ENCODE results near the gene MYH15.

Gene MYH15

GRCh38 chr3:108334701-108335100 lies 175.7 kb downstream of the MYH15 start:
- DNase-seq (ENCODE audit: low read depth), result no peak

DNA sequence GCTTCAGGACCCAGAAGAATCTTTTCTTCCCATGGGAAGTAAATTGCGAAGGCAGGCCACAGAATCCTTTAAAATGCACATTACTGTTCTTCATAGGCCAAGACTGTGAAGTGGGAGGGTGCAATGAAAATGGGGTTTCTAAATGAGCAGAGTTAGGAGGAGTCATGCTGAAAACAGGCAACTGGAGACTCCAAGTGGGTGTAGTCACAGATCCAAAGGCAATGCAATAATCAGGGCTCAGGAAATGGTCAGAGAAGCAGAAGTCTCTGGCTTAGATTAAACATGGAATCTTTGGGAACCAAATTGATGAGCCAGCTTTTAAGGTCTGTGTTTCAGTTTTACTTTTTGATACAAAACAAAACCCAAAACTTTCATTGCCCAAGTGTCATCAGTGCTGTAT lies 176.4 kb downstream of the MYH15 start:
- DNase-seq (ENCODE audit: low read depth), result no peak

- DNase-seq (ENCODE audit: low read depth), result no peak
Measured at GRCh38 chr3:108331792-108332191, 178.6 kb downstream of the MYH15 start.

All from GM04503 (cell line).